Subcutaneous adipose tissue (tissue), 4 donors: Measurements from ENCODE around the gene KIF5C. TPM values are rescaled to one million over a fixed set of nuclear protein-coding genes. Genes with fewer than 3 reads are reported as not detected.

Source experiments
- CTCF ChIP-seq: fragments of 450-650 bp; IDR thresholded peaks from one replicate; pipeline ENCODE4 v1.5.1; 2016; ENCODE audit warnings: low read depth, mild to moderate bottlenecking, control low read depth, antibody characterized with exemption, moderate library complexity
- total RNA-seq, 4 donors: library from RNA; depleted of rRNA; stranded (reverse); fragments of >200 nt; gene quantifications; one replicate each; pipeline ENCODE4 v1.1.0, GENCODE V29; 2016

KIF5C gene
- total RNA-seq, result 1 to 10 TPM; 1.5 to 4.6 (median 2.0) TPM

GRCh38 chr2:148874868-148875341 lies at the start of gene KIF5C:
KIF5C (plus strand) TSS chr2:148875227; CDS start chr2:148875618, 391 bp downstream.
- no peak for TF ChIP-seq CTCF

GRCh38 chr2:148826791-148827190 lies 48.2 kb upstream of the KIF5C start:
- no peak for TF ChIP-seq CTCF

- no peak for TF ChIP-seq CTCF
Observed at GRCh38 chr2:148828941-148829340, 46.1 kb upstream of the KIF5C start.

GRCh38 chr2:148829618-148830017 lies 45.4 kb upstream of the KIF5C start:
- TF ChIP-seq CTCF, result no peak

- no peak for TF ChIP-seq CTCF
Observed at GRCh38 chr2:148832637-148833036, 42.4 kb upstream of the KIF5C start.

- TF ChIP-seq CTCF, result no peak
Observed at GRCh38 chr2:148842050-148842449, 33.0 kb upstream of the KIF5C start.

- no peak for TF ChIP-seq CTCF
Observed at GRCh38 chr2:148848146-148848545, 26.9 kb upstream of the KIF5C start.
